ENCODE results near the gene BTBD9.
"Not testable (repeated sequence)": the region's sequence is repeated elsewhere in the genome, so short reads cannot be mapped to it uniquely, and the experiment has no call there.

The BTBD9 gene

GRCh38 chr6:38436726-38437465, 202.8 kb downstream of the BTBD9 start:
- no peak for DNase-seq (ENCODE audit: low read depth in 4 of 4, low spot score in 1 of 4)

- DNase-seq (ENCODE audit: low read depth in 4 of 4, low spot score in 1 of 4): no peak
These were observed 204.4 kb downstream of the BTBD9 start for GRCh38 chr6:38435330-38435729.

GRCh38 chr6:38434051-38434450, 205.7 kb downstream of the BTBD9 start:
- DNase-seq (ENCODE audit: low read depth in 4 of 4, low spot score in 1 of 4): no peak

- DNase-seq (ENCODE audit: low read depth in 4 of 4, low spot score in 1 of 4): no peak
These were observed 207.2 kb downstream of the BTBD9 start for GRCh38 chr6:38432479-38432878.

- DNase-seq (ENCODE audit: low read depth in 4 of 4, low spot score in 1 of 4): no peak
These were observed 207.7 kb downstream of the BTBD9 start for GRCh38 chr6:38432079-38432478.

- no peak for DNase-seq (ENCODE audit: low read depth in 4 of 4, low spot score in 1 of 4)
These were observed 210.2 kb downstream of the BTBD9 start for GRCh38 chr6:38429546-38429945.

GRCh38 chr6:38427492-38428210, 212.1 kb downstream of the BTBD9 start:
- no peak for DNase-seq (ENCODE audit: low read depth in 4 of 4, low spot score in 1 of 4)

- DNase-seq (ENCODE audit: low read depth in 4 of 4, low spot score in 1 of 4): not testable (repeated sequence)
These were observed 213.8 kb downstream of the BTBD9 start for GRCh38 chr6:38425788-38426488.

- DNase-seq (ENCODE audit: low read depth in 4 of 4, low spot score in 1 of 4): no peak
These were observed 216.0 kb downstream of the BTBD9 start for GRCh38 chr6:38423746-38424145.

- DNase-seq (ENCODE audit: low read depth in 4 of 4, low spot score in 1 of 4): no peak
These were observed 219.5 kb downstream of the BTBD9 start for GRCh38 chr6:38420207-38420606.

- DNase-seq (ENCODE audit: low read depth in 4 of 4, low spot score in 1 of 4): no peak
These were observed 222.2 kb downstream of the BTBD9 start for GRCh38 chr6:38417521-38417920.

GRCh38 chr6:38415231-38416005, 224.3 kb downstream of the BTBD9 start:
- no peak for DNase-seq (ENCODE audit: low read depth in 4 of 4, low spot score in 1 of 4)

- no peak for DNase-seq (ENCODE audit: low read depth in 4 of 4, low spot score in 1 of 4)
These were observed 226.5 kb downstream of the BTBD9 start for GRCh38 chr6:38413102-38413800.

- no peak for DNase-seq (ENCODE audit: low read depth in 4 of 4, low spot score in 1 of 4)
These were observed 232.5 kb downstream of the BTBD9 start for GRCh38 chr6:38407192-38407591.

- DNase-seq (ENCODE audit: low read depth in 4 of 4, low spot score in 1 of 4): no peak
These were observed 233.6 kb downstream of the BTBD9 start for GRCh38 chr6:38406096-38406495.

- DNase-seq (ENCODE audit: low read depth in 4 of 4, low spot score in 1 of 4): no peak
These were observed 234.7 kb downstream of the BTBD9 start for GRCh38 chr6:38404900-38405556.

- no peak for DNase-seq (ENCODE audit: low read depth in 4 of 4, low spot score in 1 of 4)
These were observed 235.4 kb downstream of the BTBD9 start for GRCh38 chr6:38404355-38404754.

GRCh38 chr6:38403548-38403947, 236.2 kb downstream of the BTBD9 start:
- DNase-seq (ENCODE audit: low read depth in 4 of 4, low spot score in 1 of 4): no peak

- no peak for DNase-seq (ENCODE audit: low read depth in 4 of 4, low spot score in 1 of 4)
These were observed 239.0 kb downstream of the BTBD9 start for GRCh38 chr6:38400764-38401163.

GRCh38 chr6:38400101-38400500, 239.6 kb downstream of the BTBD9 start:
- no peak for DNase-seq (ENCODE audit: low read depth in 4 of 4, low spot score in 1 of 4)

All from stimulated activated CD4-positive, alpha-beta T cell treated with anti-CD3 and anti-CD28 coated beads, Interleukin-1b, Interleukin-23, amount 100 ng/mL, for 24 hours (primary cell).